DOHH2 (cell line): ENCODE results near the gene C1QTNF6.

Experiments used
- EZH2phosphoT487 ChIP-seq: fragments of 200-600 bp; sonication (generic); IDR thresholded peaks from 2 replicates; pipeline ENCODE4 v1.6.1; 2017; ENCODE audit warnings: borderline replicate concordance, mild to moderate bottlenecking, antibody characterized with exemption, low read length, moderate library complexity, mixed read lengths
- TF ChIP-seq, protein P1 (sequence below): fragments of 200-600 bp; sonication (generic); IDR thresholded peaks from one replicate; pipeline ENCODE4 v1.5.1; 2014; ENCODE audit warnings: antibody characterized with exemption, mild to moderate bottlenecking, low read depth, low read length; ENCODE audit not compliant: poor library complexity, severe bottlenecking

DNA sequence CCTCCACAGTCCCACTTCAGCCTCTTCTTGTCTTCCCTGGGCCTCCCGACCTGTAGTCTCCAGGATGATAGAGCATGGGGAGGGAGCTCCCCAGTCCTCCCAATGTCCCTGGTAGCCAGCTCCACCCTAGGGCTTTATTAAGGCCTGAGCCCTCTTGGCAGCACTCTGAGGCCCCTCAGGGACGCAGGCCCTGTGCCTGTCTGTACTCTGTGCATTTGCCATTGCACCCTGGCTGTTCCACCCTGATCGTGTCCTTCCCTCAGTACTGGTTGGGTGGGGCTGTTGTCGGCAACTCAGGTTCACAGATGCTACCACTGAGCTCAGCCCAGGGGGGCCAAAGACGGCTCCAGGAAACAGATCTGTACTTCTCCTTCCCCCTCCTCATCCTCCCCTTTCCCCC, 17.0 kb upstream of the C1QTNF6 start:
- TF ChIP-seq, protein P1, sequence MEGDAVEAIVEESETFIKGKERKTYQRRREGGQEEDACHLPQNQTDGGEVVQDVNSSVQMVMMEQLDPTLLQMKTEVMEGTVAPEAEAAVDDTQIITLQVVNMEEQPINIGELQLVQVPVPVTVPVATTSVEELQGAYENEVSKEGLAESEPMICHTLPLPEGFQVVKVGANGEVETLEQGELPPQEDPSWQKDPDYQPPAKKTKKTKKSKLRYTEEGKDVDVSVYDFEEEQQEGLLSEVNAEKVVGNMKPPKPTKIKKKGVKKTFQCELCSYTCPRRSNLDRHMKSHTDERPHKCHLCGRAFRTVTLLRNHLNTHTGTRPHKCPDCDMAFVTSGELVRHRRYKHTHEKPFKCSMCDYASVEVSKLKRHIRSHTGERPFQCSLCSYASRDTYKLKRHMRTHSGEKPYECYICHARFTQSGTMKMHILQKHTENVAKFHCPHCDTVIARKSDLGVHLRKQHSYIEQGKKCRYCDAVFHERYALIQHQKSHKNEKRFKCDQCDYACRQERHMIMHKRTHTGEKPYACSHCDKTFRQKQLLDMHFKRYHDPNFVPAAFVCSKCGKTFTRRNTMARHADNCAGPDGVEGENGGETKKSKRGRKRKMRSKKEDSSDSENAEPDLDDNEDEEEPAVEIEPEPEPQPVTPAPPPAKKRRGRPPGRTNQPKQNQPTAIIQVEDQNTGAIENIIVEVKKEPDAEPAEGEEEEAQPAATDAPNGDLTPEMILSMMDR, result no peak
- TF ChIP-seq EZH2phosphoT487, result no peak
